Measurements from ENCODE around the gene DOCK1.

GRCh38 chr10:127322286-127322685 is 417.1 kb downstream of the DOCK1 start:
- TF ChIP-seq POLR2A (IDR thresholded peaks at IDR 0.05; ENCODE audit: low read depth, low read length) (no peak), SPI1 (IDR thresholded peaks at IDR 0.05; ENCODE audit: low read depth, low read length) (no peak), TAF1 (IDR thresholded peaks at IDR 0.05; ENCODE audit: low read depth, low read length) (no peak)

Data from GM12891 (cell line).